Endodermal cell (in vitro differentiated cells): ENCODE results near the gene SMAGP. TPM values are rescaled to one million over a fixed set of nuclear protein-coding genes. Genes with fewer than 3 reads are reported as not detected.
"Not testable (repeated sequence)": the region's sequence is repeated elsewhere in the genome, so short reads cannot be mapped to it uniquely, and the experiment has no call there.

Source experiments
- DNase-seq: peaks from one replicate; pipeline ENCODE4 v3.0.0-alpha.2; 2017
- H3K27ac ChIP-seq: 2 replicates; pipeline ENCODE4 v1.5.1; 2013; ENCODE audit warnings: mild to moderate bottlenecking, low read depth, low read length, moderate library complexity
- H3K27me3 ChIP-seq: 2 replicates; pipeline ENCODE4 v1.6.1; 2013; ENCODE audit warnings: mild to moderate bottlenecking, low read length, moderate library complexity; ENCODE audit not compliant: insufficient read depth, control insufficient read depth, poor library complexity, severe bottlenecking
- H3K36me3 ChIP-seq: 2 replicates; pipeline ENCODE4 v1.7.0; 2013; ENCODE audit warnings: mild to moderate bottlenecking, low read length, moderate library complexity; ENCODE audit not compliant: control insufficient read depth, insufficient read depth
- H3K4me1 ChIP-seq: one replicate; pipeline ENCODE4 v1.7.0; 2013; ENCODE audit warnings: low read length; ENCODE audit not compliant: control insufficient read depth, insufficient read depth
- H3K4me3 ChIP-seq: 2 replicates; pipeline ENCODE4 v1.5.1; 2013; ENCODE audit warnings: mild to moderate bottlenecking, low read length, moderate library complexity
- H3K9ac ChIP-seq: 2 replicates; pipeline ENCODE4 v1.6.1; 2013; ENCODE audit warnings: mild to moderate bottlenecking, low read length, moderate library complexity; ENCODE audit not compliant: poor library complexity, severe bottlenecking; ENCODE audit errors: extremely low read depth
- H3K9me3 ChIP-seq: 2 replicates; pipeline ENCODE4 v1.6.1; 2013; ENCODE audit warnings: mild to moderate bottlenecking, low read length, moderate library complexity; ENCODE audit not compliant: control insufficient read depth
- H3K27ac Mint-ChIP-seq: 2 replicates; pipeline ENCODE4 v1.8.0; 2020; ENCODE audit warnings: mixed read lengths
- H3K27me3 Mint-ChIP-seq: 2 replicates; pipeline ENCODE4 v1.8.0; 2021; ENCODE audit warnings: mild to moderate bottlenecking, mixed read lengths; ENCODE audit not compliant: insufficient read depth
- H3K36me3 Mint-ChIP-seq: 2 replicates; pipeline ENCODE4 v1.8.0; 2020; ENCODE audit warnings: low read depth, mixed read lengths
- H3K4me1 Mint-ChIP-seq: 2 replicates; pipeline ENCODE4 v1.8.0; 2020; ENCODE audit warnings: mixed read lengths
- H3K4me3 Mint-ChIP-seq: 2 replicates; pipeline ENCODE4 v1.8.0; 2020; ENCODE audit warnings: mild to moderate bottlenecking, moderate library complexity, mixed read lengths
- H3K9me3 Mint-ChIP-seq: 2 replicates; pipeline ENCODE4 v1.8.0; 2020; ENCODE audit warnings: mild to moderate bottlenecking, mixed read lengths
- CTCF ChIP-seq: fragments of 200-600 bp; sonication (generic); conservative IDR thresholded peaks from 2 replicates; pipeline ENCODE4 v1.5.0; 2021; ENCODE audit warnings: antibody characterized with exemption, mild to moderate bottlenecking
- WGBS, 2 experiments: methylation state at CpG; one replicate each; pipeline versions ENCODE4 v1.1.5 to v1.1.7; 2013; ENCODE audit warnings: missing lambda C conversion rate in 2 of 2, mixed read lengths in 1 of 2; ENCODE audit not compliant: insufficient coverage in 1 of 2, insufficient read length in 1 of 2; 5-methylcytosine and 5-hydroxymethylcytosine counted together
- total RNA-seq, 2 donors: library from RNA; stranded (reverse); fragmentation: NEBNext Ultra II Directional in 1 of 2; extraction: Animal tissue kit (Norgen Biotek cat#: 25700) in 1 of 2; gene quantifications; 2 replicates in 1 of 2; 3 replicates in 1 of 2; pipeline ENCODE4 v1.2.1, GENCODE V29; 2021

SMAGP gene
- total RNA-seq, 2 donors from 2014 or later, result 43.5 to 61.2 TPM

- Mint-ChIP-seq H3K27me3 (no peaks in the 10 kb centered on the region), H3K4me1 (peaks cover 5% of the 10 kb centered on the region), H3K4me3 (no peak overlapping the region), H3K27ac (no peak overlapping the region), H3K9me3 (no peaks in the 10 kb centered on the region), H3K36me3 (no peaks in the 10 kb centered on the region)
- H3K9ac ChIP-seq, result no peak overlapping the region
- no peaks in the 10 kb centered on the region for H3K27me3 ChIP-seq
- H3K4me3 ChIP-seq, result no peak overlapping the region
- TF ChIP-seq CTCF, result no peak
- WGBS, 2 experiments, result 92 to 94% methylated on average over 2 to 4 of the region's 5 CpGs
- H3K27ac ChIP-seq, result no peak overlapping the region
- no peaks in the 10 kb centered on the region for H3K4me1 ChIP-seq
- H3K36me3 ChIP-seq, result no peaks in the 10 kb centered on the region
- H3K9me3 ChIP-seq, result no peaks in the 10 kb centered on the region
- no peak for DNase-seq
These were observed 25.4 kb upstream of the SMAGP start for GRCh38 chr12:51295651-51296050.

DNA sequence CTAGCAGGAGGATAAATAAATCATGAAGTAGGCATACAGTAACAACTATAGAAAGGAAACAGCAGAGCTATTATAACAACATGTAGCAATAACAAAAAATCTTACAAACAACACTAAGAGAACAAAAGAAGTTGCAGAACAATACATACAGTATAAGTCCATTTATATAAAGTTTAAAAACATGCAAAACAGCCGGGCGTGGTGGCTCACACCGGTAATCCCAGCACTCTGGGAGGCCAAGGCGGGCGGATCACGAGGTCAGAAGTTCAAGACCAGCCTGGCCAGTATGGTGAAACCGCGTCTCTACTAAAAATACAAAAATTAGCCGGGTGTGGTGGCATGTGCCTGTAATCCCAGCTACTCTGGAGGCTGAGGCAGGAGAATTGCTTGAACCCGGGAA, 23.9 kb upstream of the SMAGP start:
- not testable (repeated sequence) for H3K27me3 ChIP-seq, H3K9ac ChIP-seq, H3K27ac ChIP-seq, H3K4me1 ChIP-seq, H3K4me1 Mint-ChIP-seq, H3K27ac Mint-ChIP-seq, H3K9me3 Mint-ChIP-seq, H3K4me3 Mint-ChIP-seq, H3K36me3 ChIP-seq, H3K4me3 ChIP-seq, H3K9me3 ChIP-seq, H3K36me3 Mint-ChIP-seq, H3K27me3 Mint-ChIP-seq, DNase-seq
- WGBS, 2 experiments, result 95 to 98% methylated on average over 5 to 10 of the region's 10 CpGs

DNA sequence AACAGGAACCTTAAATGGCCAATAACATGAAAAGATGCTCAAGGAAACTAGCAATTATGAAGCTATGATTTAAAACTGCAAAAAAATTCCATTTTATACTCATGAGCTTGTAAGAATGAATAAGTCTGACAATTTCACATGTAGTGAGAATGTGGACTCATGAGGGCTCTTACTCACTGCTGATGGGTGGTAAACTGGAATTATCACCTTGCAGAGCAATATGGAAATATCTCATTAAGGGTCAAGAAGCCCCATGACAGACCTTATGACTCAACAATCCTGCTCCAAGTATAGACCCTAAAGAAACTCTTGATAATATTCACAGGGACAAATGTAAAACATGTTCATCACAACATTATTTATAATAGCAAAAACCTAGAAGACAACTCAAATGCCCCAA, 23.5 kb upstream of the SMAGP start:
- Histone ChIP-seq H3K27me3 (no peaks in the 10 kb centered on the region), H3K9ac (no peak overlapping the region), H3K27ac (no peak overlapping the region), H3K36me3 (no peaks in the 10 kb centered on the region), H3K9me3 (no peaks in the 10 kb centered on the region), H3K4me1 (no peaks in the 10 kb centered on the region), H3K4me3 (no peak overlapping the region)
- Mint-ChIP-seq H3K9me3 (no peaks in the 10 kb centered on the region), H3K27me3 (no peaks in the 10 kb centered on the region), H3K4me1 (peaks cover 4% of the 10 kb centered on the region), H3K27ac (no peak overlapping the region), H3K36me3 (no peaks in the 10 kb centered on the region), H3K4me3 (no peak overlapping the region)
- TF ChIP-seq CTCF, result no peak
- no peak for DNase-seq

DNA sequence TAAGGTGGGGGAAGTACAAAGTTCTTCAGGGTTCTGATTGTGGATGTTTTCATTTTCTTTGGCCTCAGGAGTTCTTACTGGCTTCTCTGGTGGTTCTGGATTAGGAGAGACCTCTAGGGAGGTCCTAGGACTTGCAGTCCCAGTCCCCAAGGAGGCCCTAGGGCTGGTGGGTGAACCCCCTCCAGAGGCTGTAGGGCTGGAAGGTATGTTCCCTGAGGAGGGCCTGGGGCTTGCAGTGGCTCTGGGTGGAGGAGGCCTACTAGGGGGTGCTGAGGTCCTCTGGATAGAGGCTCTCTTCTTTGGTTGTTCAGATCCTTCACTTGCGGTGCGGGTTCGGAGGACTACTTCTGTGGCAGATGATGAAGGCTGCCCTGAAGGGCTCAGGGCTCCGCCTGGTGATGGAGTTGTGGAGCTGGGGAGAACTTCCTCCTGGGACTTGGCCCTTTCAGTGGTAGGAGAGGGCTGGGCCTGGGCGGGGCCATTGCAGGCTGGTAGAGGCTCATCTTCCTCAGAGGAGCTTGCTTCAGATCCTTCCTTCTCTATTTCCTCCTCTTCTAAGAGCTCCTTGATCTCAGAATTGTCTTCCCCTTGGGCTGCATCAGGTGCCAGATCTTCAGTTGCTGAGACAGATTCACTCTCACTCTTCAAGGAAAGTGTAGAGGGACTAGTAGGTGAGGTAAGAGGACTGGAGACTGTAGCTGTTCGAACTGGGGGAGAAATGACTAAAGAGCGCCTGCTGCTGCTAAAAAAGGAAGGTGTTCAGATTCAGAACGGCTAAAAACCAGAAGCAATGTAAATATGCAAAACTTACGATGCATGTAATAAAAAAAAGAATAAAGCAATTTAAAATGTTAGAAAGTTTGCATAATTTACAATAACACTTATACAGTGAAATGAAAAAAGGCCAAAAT, 21.6 kb upstream of the SMAGP start:
- H3K27me3 Mint-ChIP-seq, H3K9me3 Mint-ChIP-seq, H3K27ac Mint-ChIP-seq, H3K36me3 ChIP-seq, H3K4me3 Mint-ChIP-seq, H3K27me3 ChIP-seq, H3K4me1 Mint-ChIP-seq, H3K9ac ChIP-seq, H3K36me3 Mint-ChIP-seq, H3K9me3 ChIP-seq, H3K27ac ChIP-seq, H3K4me1 ChIP-seq, H3K4me3 ChIP-seq: not testable (repeated sequence)
- DNase-seq, result peak; percentile 70
- 93 to 100% methylated on average over 2 to 9 of the region's 9 CpGs for WGBS, 2 experiments
